Panc1 (cell line): Measurements from ENCODE around the gene UGT1A10. TPM values are rescaled to one million over a fixed set of nuclear protein-coding genes. Genes with fewer than 3 reads are reported as not detected.

Source experiments
- total RNA-seq: library from RNA; stranded (reverse); gene quantifications from one replicate; pipeline ENCODE4 v1.2.1, GENCODE V29; 2021; ENCODE audit not compliant: unreplicated experiment

Gene UGT1A10
- total RNA-seq, 1 experiment from 2014 or later: not detected

Other genes with a start within 250 kb of the UGT1A10 start
- 26.6 TPM for gene USP40, start 69.7 kb upstream of the UGT1A10 start, total RNA-seq
- 0.15 TPM for gene UGT1A8, start 18.8 kb upstream of the UGT1A10 start, total RNA-seq
- not detected for gene UGT1A9, start 35.5 kb downstream of the UGT1A10 start, total RNA-seq
- not detected for gene UGT1A7, start 45.5 kb downstream of the UGT1A10 start, total RNA-seq
- not detected for gene UGT1A6, start 56.4 kb downstream of the UGT1A10 start, total RNA-seq
- gene UGT1A5, start 76.5 kb downstream of the UGT1A10 start, total RNA-seq: not detected
- gene UGT1A4, start 82.3 kb downstream of the UGT1A10 start, total RNA-seq: not detected
- gene UGT1A3, start 92.6 kb downstream of the UGT1A10 start, total RNA-seq: not detected
- not detected for gene UGT1A1, start 123.8 kb downstream of the UGT1A10 start, total RNA-seq
- gene MROH2A, start 141.9 kb downstream of the UGT1A10 start, total RNA-seq: not detected
- 87.0 TPM for gene HJURP, start 218.1 kb downstream of the UGT1A10 start, total RNA-seq